ENCODE results near the gene SNCA.

The SNCA gene

DNA sequence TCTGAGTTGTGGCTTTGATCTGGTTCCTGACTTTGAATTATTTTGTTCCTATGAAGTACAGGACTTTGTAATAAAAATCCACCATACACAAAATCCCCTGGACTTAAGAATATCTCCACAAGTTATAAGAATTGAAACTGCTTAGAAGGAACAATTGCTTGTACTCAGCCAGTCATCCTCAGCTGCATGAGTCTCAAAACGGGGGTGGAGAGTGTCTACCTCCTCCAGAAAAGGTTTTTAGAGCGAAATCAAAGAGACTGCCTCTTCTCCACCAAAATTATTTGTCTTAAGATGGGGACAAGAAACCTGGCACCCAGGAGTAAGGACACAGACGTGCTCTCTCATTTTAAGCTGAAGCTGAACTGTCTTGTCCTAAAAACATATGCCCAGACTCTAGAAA lies 74.7 kb downstream of the SNCA start:
- Histone ChIP-seq H3K4me1 (ENCODE audit: control insufficient read depth in 2 of 2, insufficient read depth in 2 of 2, low read length in 2 of 2) (no peaks in the 10 kb centered on the region), H3K27me3 (ENCODE audit: control insufficient read depth in 2 of 2, insufficient read depth in 2 of 2, low read length in 2 of 2) (no peaks in the 10 kb centered on the region), H3K4me3 (ENCODE audit: low read length in 2 of 2) (no peak overlapping the region), H3K36me3 (ENCODE audit: control insufficient read depth in 2 of 2, insufficient read depth in 2 of 2, low read length in 2 of 2) (no peaks in the 10 kb centered on the region), H3K9ac (ENCODE audit: low read depth in 1 of 2, low read length in 2 of 2) (no peak overlapping the region), H3K27ac (ENCODE audit: low read depth in 2 of 2, low read length in 2 of 2) (no peak overlapping the region), H3K9me3 (ENCODE audit: control insufficient read depth in 2 of 2, low read length in 2 of 2) (no peaks in the 10 kb centered on the region)

DNA sequence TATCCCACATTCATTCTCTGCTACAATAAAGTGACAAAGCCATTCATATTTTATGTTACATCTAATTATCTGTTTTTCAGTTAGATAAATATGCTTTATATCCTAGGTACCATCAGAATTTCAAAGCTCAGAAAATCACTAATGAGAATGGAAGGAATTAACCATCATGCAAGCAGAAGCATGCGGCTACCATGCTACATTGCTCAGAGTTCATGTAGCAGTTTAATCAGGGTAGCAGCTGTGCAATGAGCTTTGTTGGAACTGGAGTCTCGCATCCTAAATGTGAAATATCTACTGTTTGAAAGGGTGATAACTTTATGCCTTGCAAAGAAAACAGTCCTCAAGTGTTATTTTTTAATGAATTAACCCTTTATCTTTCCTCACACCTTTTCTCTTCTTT lies 77.5 kb downstream of the SNCA start:
- H3K36me3 ChIP-seq (ENCODE audit: control insufficient read depth in 2 of 2, insufficient read depth in 2 of 2, low read length in 2 of 2) = no peaks in the 10 kb centered on the region
- H3K27ac ChIP-seq (ENCODE audit: low read depth in 2 of 2, low read length in 2 of 2) = no peak overlapping the region
- H3K4me1 ChIP-seq (ENCODE audit: control insufficient read depth in 2 of 2, insufficient read depth in 2 of 2, low read length in 2 of 2) = no peaks in the 10 kb centered on the region
- H3K4me3 ChIP-seq (ENCODE audit: low read length in 2 of 2) = no peak overlapping the region
- H3K27me3 ChIP-seq (ENCODE audit: control insufficient read depth in 2 of 2, insufficient read depth in 2 of 2, low read length in 2 of 2) = no peaks in the 10 kb centered on the region
- H3K9ac ChIP-seq (ENCODE audit: low read depth in 1 of 2, low read length in 2 of 2) = no peak overlapping the region
- no peaks in the 10 kb centered on the region for H3K9me3 ChIP-seq (ENCODE audit: control insufficient read depth in 2 of 2, low read length in 2 of 2)

DNA sequence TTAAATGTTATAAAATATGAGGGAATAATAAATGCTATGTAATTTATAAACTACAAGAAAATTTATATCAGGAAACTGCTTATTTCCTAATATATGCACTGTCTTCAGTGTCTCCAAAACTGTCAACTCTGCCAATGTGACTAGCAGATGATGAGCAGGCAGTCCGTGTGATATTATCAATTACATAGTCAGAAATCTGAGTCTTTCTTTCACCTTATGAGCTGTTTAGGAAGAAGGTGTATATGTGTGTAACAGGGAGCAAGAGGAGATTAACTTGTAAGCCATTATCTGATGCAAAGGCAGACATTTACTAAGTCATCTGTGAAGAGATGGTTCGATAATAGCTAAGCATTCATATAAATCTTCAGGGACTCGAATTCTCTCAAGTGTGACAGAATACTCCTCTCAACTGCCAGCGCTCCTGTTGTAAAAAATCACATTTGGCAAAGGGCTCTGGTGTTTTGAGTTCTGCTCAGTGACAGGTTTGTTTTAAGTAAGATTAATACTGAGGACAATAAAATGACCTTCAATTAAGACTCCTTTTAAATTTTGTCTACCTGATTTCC lies 79.7 kb downstream of the SNCA start:
- no peaks in the 10 kb centered on the region for H3K9me3 ChIP-seq (ENCODE audit: control insufficient read depth in 2 of 2, low read length in 2 of 2)
- H3K9ac ChIP-seq (ENCODE audit: low read depth in 1 of 2, low read length in 2 of 2) = no peak overlapping the region
- H3K36me3 ChIP-seq (ENCODE audit: control insufficient read depth in 2 of 2, insufficient read depth in 2 of 2, low read length in 2 of 2) = no peaks in the 10 kb centered on the region
- H3K4me3 ChIP-seq (ENCODE audit: low read length in 2 of 2) = no peak overlapping the region
- H3K27me3 ChIP-seq (ENCODE audit: control insufficient read depth in 2 of 2, insufficient read depth in 2 of 2, low read length in 2 of 2) = no peaks in the 10 kb centered on the region
- peaks cover 0 to 2% of the 10 kb centered on the region in 2 donors for H3K4me1 ChIP-seq (ENCODE audit: control insufficient read depth in 2 of 2, insufficient read depth in 2 of 2, low read length in 2 of 2)
- no peak overlapping the region for H3K27ac ChIP-seq (ENCODE audit: low read depth in 2 of 2, low read length in 2 of 2)

DNA sequence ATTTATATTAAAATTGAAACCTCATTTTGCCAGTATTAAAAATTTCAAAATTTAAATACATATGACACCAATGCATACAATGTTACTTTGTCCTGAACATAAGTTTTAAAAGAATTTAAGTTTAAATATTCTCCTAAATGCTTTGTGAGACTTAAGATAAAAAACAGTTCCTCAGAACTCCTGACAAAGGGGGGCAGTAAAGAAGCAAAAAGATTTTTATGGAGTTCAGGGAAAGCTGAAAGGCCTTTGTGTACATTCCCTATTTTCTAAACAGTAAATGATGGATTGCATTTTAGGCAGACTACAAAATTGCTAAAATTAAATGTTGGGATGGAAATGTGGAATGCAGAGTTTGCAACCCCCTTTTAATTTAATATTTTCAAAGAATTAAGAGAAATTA lies 81.7 kb downstream of the SNCA start:
- Histone ChIP-seq H3K4me3 (ENCODE audit: low read length in 2 of 2) (no peak overlapping the region), H3K9me3 (ENCODE audit: control insufficient read depth in 2 of 2, low read length in 2 of 2) (no peaks in the 10 kb centered on the region), H3K4me1 (ENCODE audit: control insufficient read depth in 2 of 2, insufficient read depth in 2 of 2, low read length in 2 of 2) (peaks cover 0 to 2% of the 10 kb centered on the region in 2 donors), H3K27ac (ENCODE audit: low read depth in 2 of 2, low read length in 2 of 2) (no peak overlapping the region), H3K9ac (ENCODE audit: low read depth in 1 of 2, low read length in 2 of 2) (no peak overlapping the region), H3K27me3 (ENCODE audit: control insufficient read depth in 2 of 2, insufficient read depth in 2 of 2, low read length in 2 of 2) (no peaks in the 10 kb centered on the region), H3K36me3 (ENCODE audit: control insufficient read depth in 2 of 2, insufficient read depth in 2 of 2, low read length in 2 of 2) (no peaks in the 10 kb centered on the region)

DNA sequence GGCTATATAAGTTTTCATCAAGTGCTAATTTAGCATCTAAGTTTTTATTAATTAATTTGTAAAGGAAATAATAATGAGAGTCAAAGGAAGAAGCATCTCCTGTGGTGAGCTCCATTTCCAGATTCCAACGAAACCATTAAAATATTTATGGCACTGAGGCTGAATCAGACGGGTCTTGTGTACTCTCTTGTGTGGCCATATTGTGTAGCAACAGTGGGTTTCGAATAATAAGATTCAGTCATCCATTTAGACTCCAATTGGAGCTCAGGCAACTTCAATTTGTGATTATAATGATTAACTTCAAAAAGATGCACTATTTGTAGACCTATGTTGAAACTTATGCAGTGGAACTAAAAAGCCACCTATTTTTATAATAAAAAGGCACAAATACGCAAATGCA lies 82.4 kb downstream of the SNCA start:
- H3K27me3 ChIP-seq (ENCODE audit: control insufficient read depth in 2 of 2, insufficient read depth in 2 of 2, low read length in 2 of 2) = no peaks in the 10 kb centered on the region
- no peaks in the 10 kb centered on the region for H3K9me3 ChIP-seq (ENCODE audit: control insufficient read depth in 2 of 2, low read length in 2 of 2)
- H3K9ac ChIP-seq (ENCODE audit: low read depth in 1 of 2, low read length in 2 of 2) = no peak overlapping the region
- no peak overlapping the region for H3K4me3 ChIP-seq (ENCODE audit: low read length in 2 of 2)
- H3K27ac ChIP-seq (ENCODE audit: low read depth in 2 of 2, low read length in 2 of 2) = no peak overlapping the region
- H3K4me1 ChIP-seq (ENCODE audit: control insufficient read depth in 2 of 2, insufficient read depth in 2 of 2, low read length in 2 of 2) = peaks cover 0 to 2% of the 10 kb centered on the region in 2 donors
- no peaks in the 10 kb centered on the region for H3K36me3 ChIP-seq (ENCODE audit: control insufficient read depth in 2 of 2, insufficient read depth in 2 of 2, low read length in 2 of 2)

DNA sequence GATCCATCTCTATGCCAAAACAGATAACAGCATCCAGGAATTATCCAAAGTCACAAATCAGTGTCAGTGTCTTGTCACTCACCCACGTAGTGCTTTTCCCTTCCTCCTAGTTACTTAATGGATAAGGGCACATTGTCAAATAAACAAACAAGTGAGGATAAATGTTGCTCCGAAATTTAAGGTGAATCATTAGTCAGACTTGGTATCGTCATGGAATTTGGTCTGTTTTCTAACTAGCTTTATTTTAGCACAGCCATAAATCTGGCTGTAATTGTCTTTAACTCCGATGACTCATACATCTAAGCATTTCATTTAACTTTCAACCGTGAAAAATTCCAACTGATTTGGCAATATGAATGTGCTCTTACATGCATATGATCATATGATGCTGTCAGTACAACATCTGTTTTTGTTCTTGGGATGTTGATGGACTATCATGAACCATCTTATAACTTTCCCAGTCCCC lies 83.3 kb downstream of the SNCA start:
- no peak overlapping the region for H3K4me3 ChIP-seq (ENCODE audit: low read length in 2 of 2)
- no peaks in the 10 kb centered on the region for H3K9me3 ChIP-seq (ENCODE audit: control insufficient read depth in 2 of 2, low read length in 2 of 2)
- no peaks in the 10 kb centered on the region for H3K27me3 ChIP-seq (ENCODE audit: control insufficient read depth in 2 of 2, insufficient read depth in 2 of 2, low read length in 2 of 2)
- no peak overlapping the region for H3K9ac ChIP-seq (ENCODE audit: low read depth in 1 of 2, low read length in 2 of 2)
- H3K27ac ChIP-seq (ENCODE audit: low read depth in 2 of 2, low read length in 2 of 2) = no peak overlapping the region
- peaks cover 0 to 2% of the 10 kb centered on the region in 2 donors for H3K4me1 ChIP-seq (ENCODE audit: control insufficient read depth in 2 of 2, insufficient read depth in 2 of 2, low read length in 2 of 2)
- no peaks in the 10 kb centered on the region for H3K36me3 ChIP-seq (ENCODE audit: control insufficient read depth in 2 of 2, insufficient read depth in 2 of 2, low read length in 2 of 2)

DNA sequence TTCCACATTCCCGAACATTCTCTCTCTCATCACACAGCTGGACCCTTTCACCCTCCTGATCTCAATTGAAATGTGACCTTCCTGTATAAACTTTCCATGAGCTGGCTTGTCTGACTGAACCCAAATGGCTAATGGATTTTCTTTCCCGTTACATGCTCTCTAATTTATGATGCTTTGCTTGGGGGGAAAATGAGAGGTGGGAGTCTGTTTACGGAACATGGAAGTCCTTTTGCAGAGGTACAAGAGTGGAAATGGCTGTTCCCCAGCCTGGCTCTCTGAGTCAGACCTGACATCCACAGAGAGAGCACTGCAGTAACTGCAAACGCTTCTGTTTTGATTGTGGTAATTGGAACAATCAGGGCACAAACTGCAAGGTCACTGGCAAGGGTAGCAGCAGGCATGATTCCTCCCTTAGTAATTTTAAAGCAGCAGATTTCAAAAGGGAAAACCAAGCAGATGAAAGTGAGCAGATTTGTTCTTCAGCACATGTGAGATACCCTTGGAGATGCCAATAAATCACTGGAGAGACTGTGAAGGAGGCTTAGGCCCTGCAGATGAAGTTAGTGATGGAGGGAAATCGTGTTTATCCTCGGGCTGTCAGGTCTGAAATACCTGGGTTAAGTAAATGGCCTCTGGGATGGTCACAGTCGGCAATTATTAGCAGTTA lies 83.9 kb downstream of the SNCA start:
- H3K9ac ChIP-seq (ENCODE audit: low read depth in 1 of 2, low read length in 2 of 2) = no peak overlapping the region
- no peaks in the 10 kb centered on the region for H3K27me3 ChIP-seq (ENCODE audit: control insufficient read depth in 2 of 2, insufficient read depth in 2 of 2, low read length in 2 of 2)
- H3K4me3 ChIP-seq (ENCODE audit: low read length in 2 of 2) = no peak overlapping the region
- no peaks in the 10 kb centered on the region for H3K36me3 ChIP-seq (ENCODE audit: control insufficient read depth in 2 of 2, insufficient read depth in 2 of 2, low read length in 2 of 2)
- peaks cover 0 to 2% of the 10 kb centered on the region in 2 donors for H3K4me1 ChIP-seq (ENCODE audit: control insufficient read depth in 2 of 2, insufficient read depth in 2 of 2, low read length in 2 of 2)
- H3K27ac ChIP-seq (ENCODE audit: low read depth in 2 of 2, low read length in 2 of 2) = no peak overlapping the region
- H3K9me3 ChIP-seq (ENCODE audit: control insufficient read depth in 2 of 2, low read length in 2 of 2) = no peaks in the 10 kb centered on the region

DNA sequence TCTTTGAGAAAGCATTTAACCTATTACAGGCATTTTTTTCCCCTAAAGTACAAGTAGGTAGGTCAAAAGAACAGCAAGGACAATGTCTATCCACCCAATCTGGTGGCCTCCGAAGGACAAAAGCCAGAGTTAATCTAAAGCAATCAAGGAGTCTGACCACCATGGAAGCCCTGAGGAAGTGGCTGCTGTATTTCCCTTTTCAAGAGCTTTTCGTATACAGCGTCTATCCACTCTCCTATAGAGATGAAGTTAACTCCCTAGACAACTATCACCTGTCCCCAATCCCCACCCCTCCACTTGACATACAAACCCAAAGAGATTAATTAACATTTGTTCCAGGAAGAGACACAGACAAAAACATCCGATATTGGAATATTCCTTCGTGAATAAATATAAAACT lies 85.5 kb downstream of the SNCA start:
- Histone ChIP-seq H3K27ac (ENCODE audit: low read depth in 2 of 2, low read length in 2 of 2) (no peak overlapping the region), H3K9me3 (ENCODE audit: control insufficient read depth in 2 of 2, low read length in 2 of 2) (no peaks in the 10 kb centered on the region), H3K36me3 (ENCODE audit: control insufficient read depth in 2 of 2, insufficient read depth in 2 of 2, low read length in 2 of 2) (no peaks in the 10 kb centered on the region), H3K9ac (ENCODE audit: low read depth in 1 of 2, low read length in 2 of 2) (no peak overlapping the region), H3K4me3 (ENCODE audit: low read length in 2 of 2) (no peak overlapping the region), H3K27me3 (ENCODE audit: control insufficient read depth in 2 of 2, insufficient read depth in 2 of 2, low read length in 2 of 2) (no peaks in the 10 kb centered on the region), H3K4me1 (ENCODE audit: control insufficient read depth in 2 of 2, insufficient read depth in 2 of 2, low read length in 2 of 2) (peaks cover 0 to 2% of the 10 kb centered on the region in 2 donors)

DNA sequence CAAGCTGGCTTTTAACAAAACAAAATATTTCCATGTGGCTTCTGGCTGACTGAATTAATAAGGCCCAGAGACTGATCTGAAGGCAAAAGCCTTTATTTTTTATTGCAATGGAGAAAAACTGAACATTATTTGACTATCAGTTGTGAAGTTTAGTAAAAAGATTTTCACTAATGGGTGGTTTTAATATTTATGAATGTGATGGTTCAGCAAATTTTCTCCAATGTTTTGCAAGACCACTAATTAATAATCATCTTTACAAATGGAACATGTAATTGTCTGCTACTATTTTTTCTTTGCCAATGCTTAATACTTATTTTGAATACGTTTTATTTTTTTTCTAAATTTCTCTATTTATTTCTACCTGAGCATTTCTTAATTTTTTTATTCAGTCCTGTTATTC lies 90.6 kb downstream of the SNCA start:
- Histone ChIP-seq H3K36me3 (ENCODE audit: control insufficient read depth in 2 of 2, insufficient read depth in 2 of 2, low read length in 2 of 2) (no peaks in the 10 kb centered on the region), H3K27ac (ENCODE audit: low read depth in 2 of 2, low read length in 2 of 2) (no peak overlapping the region), H3K27me3 (ENCODE audit: control insufficient read depth in 2 of 2, insufficient read depth in 2 of 2, low read length in 2 of 2) (no peaks in the 10 kb centered on the region), H3K4me1 (ENCODE audit: control insufficient read depth in 2 of 2, insufficient read depth in 2 of 2, low read length in 2 of 2) (no peaks in the 10 kb centered on the region), H3K9ac (ENCODE audit: low read depth in 1 of 2, low read length in 2 of 2) (no peak overlapping the region), H3K9me3 (ENCODE audit: control insufficient read depth in 2 of 2, low read length in 2 of 2) (no peaks in the 10 kb centered on the region), H3K4me3 (ENCODE audit: low read length in 2 of 2) (no peak overlapping the region)

DNA sequence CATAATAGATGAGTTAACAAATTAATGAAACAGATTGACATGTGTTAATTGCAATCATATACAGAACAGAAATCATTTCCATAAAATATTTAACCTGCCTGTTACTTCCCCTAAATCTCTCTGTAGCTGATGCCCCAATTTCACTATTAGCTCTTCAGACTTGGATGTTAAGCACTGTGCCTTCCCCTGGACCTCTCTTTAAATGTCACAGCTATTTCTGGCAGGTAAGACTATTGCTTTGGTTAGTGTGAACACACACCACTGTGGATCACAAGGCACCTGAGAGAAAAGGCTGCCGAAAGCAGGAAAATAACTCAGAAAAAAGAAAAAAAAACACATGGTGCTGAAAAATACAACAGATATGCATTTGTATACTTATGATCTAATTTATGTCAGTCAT lies 91.3 kb downstream of the SNCA start:
- no peaks in the 10 kb centered on the region for H3K36me3 ChIP-seq (ENCODE audit: control insufficient read depth in 2 of 2, insufficient read depth in 2 of 2, low read length in 2 of 2)
- H3K27ac ChIP-seq (ENCODE audit: low read depth in 2 of 2, low read length in 2 of 2) = no peak overlapping the region
- H3K4me3 ChIP-seq (ENCODE audit: low read length in 2 of 2) = no peak overlapping the region
- no peaks in the 10 kb centered on the region for H3K4me1 ChIP-seq (ENCODE audit: control insufficient read depth in 2 of 2, insufficient read depth in 2 of 2, low read length in 2 of 2)
- H3K9ac ChIP-seq (ENCODE audit: low read depth in 1 of 2, low read length in 2 of 2) = no peak overlapping the region
- no peaks in the 10 kb centered on the region for H3K27me3 ChIP-seq (ENCODE audit: control insufficient read depth in 2 of 2, insufficient read depth in 2 of 2, low read length in 2 of 2)
- no peaks in the 10 kb centered on the region for H3K9me3 ChIP-seq (ENCODE audit: control insufficient read depth in 2 of 2, low read length in 2 of 2)

Data from mucosa of rectum (tissue), 2 donors.